GM23338 (cell line): ENCODE data around the gene DLK1. TPM values are rescaled to one million over a fixed set of nuclear protein-coding genes. Genes with fewer than 3 reads are reported as not detected.

Source experiments
- ATAC-seq: fragments of 200-7000 bp; cut with Tn5 transposase; 3 replicates; pipeline ENCODE4 v1.9.1; 2020
- DNase-seq: peaks from one replicate; pipeline ENCODE4 v3.0.0-alpha.2; 2015; ENCODE audit warnings: low spot score
- H2AFZ ChIP-seq: fragments of 200-600 bp; sonication (generic); 2 replicates; pipeline ENCODE4 v1.8.0; 2016; ENCODE audit warnings: antibody characterized with exemption, mild to moderate bottlenecking, moderate library complexity
- H3F3A ChIP-seq: fragments of 200-600 bp; sonication (generic); replicated peaks from 2 replicates; pipeline ENCODE4 v1.8.0; 2017; ENCODE audit warnings: antibody characterized with exemption, mixed run types, low read depth
- H3K27ac ChIP-seq: fragments of 200-600 bp; sonication (generic); 2 replicates; pipeline ENCODE4 v1.6.1; 2016; ENCODE audit warnings: low read depth
- H3K27me3 ChIP-seq: fragments of 200-600 bp; sonication (generic); 2 replicates; pipeline ENCODE4 v1.8.0; 2016; ENCODE audit warnings: mild to moderate bottlenecking, mixed run types, moderate library complexity; ENCODE audit not compliant: insufficient read depth
- H3K36me3 ChIP-seq: fragments of 200-600 bp; sonication (generic); 2 replicates; pipeline ENCODE4 v1.8.0; 2016; ENCODE audit warnings: mild to moderate bottlenecking; ENCODE audit not compliant: insufficient read depth
- H3K4me1 ChIP-seq: fragments of 200-600 bp; sonication (generic); 2 replicates; pipeline ENCODE4 v1.8.0; 2016; ENCODE audit warnings: mild to moderate bottlenecking, moderate library complexity; ENCODE audit not compliant: insufficient read depth
- H3K4me2 ChIP-seq: fragments of 200-600 bp; sonication (generic); 2 replicates; pipeline ENCODE4 v1.7.1; 2017; ENCODE audit warnings: mixed run types
- H3K4me3 ChIP-seq: fragments of 200-600 bp; sonication (generic); 2 replicates; pipeline ENCODE4 v1.6.1; 2016; ENCODE audit warnings: mixed run types
- H3K79me2 ChIP-seq: fragments of 200-600 bp; sonication (generic); replicated peaks from 2 replicates; pipeline ENCODE4 v1.8.0; 2017; ENCODE audit warnings: mild to moderate bottlenecking; ENCODE audit not compliant: insufficient read depth
- H3K9me2 ChIP-seq: fragments of 200-600 bp; sonication (generic); 2 replicates; pipeline ENCODE4 v1.8.0; 2017; ENCODE audit not compliant: insufficient read depth
- H4K20me1 ChIP-seq: fragments of 200-600 bp; sonication (generic); replicated peaks from 2 replicates; pipeline ENCODE4 v1.8.0; 2017; ENCODE audit warnings: mild to moderate bottlenecking; ENCODE audit not compliant: insufficient read depth
- H3K27ac Mint-ChIP-seq: 2 replicates; pipeline ENCODE4 v1.8.0; 2020; ENCODE audit warnings: inconsistent platforms, mild to moderate bottlenecking, moderate library complexity, mixed read lengths
- H3K27me3 Mint-ChIP-seq: 3 replicates; pipeline ENCODE4 v1.8.0; 2022; ENCODE audit warnings: low read depth, mild to moderate bottlenecking, moderate library complexity, mixed read lengths, inconsistent platforms; ENCODE audit not compliant: insufficient read depth, poor library complexity
- H3K36me3 Mint-ChIP-seq: 3 replicates; pipeline ENCODE4 v1.8.0; 2021; ENCODE audit warnings: low read depth, mild to moderate bottlenecking, inconsistent platforms, moderate library complexity, mixed read lengths
- H3K4me1 Mint-ChIP-seq: 3 replicates; pipeline ENCODE4 v1.8.0; 2020; ENCODE audit warnings: mild to moderate bottlenecking, inconsistent platforms, mixed read lengths
- H3K4me3 Mint-ChIP-seq: 3 replicates; pipeline ENCODE4 v1.8.0; 2021; ENCODE audit warnings: moderate library complexity, mild to moderate bottlenecking, inconsistent platforms, mixed read lengths
- H3K9me3 Mint-ChIP-seq: 3 replicates; pipeline ENCODE4 v1.8.0; 2020; ENCODE audit warnings: moderate library complexity, mild to moderate bottlenecking, inconsistent platforms, mixed read lengths
- CREB1 ChIP-seq: fragments of 250-450 bp; sonication (Bioruptor Pico); IDR thresholded peaks from 2 replicates; pipeline ENCODE4 v1.5.0; 2020; ENCODE audit warnings: low read depth, mild to moderate bottlenecking, moderate library complexity
- EZH2 ChIP-seq: fragments of 200-600 bp; sonication (generic); IDR thresholded peaks from one replicate; pipeline ENCODE4 v1.8.0; 2017; ENCODE audit warnings: antibody characterized with exemption, mild to moderate bottlenecking, low read depth; ENCODE audit not compliant: unreplicated experiment
- EZH2phosphoT487 ChIP-seq: fragments of 200-600 bp; sonication (generic); IDR thresholded peaks from one replicate; pipeline ENCODE4 v1.8.1; 2018; ENCODE audit warnings: antibody characterized with exemption; ENCODE audit not compliant: unreplicated experiment
- JUNB ChIP-seq: IDR thresholded peaks from one replicate; pipeline ENCODE4 v1.6.1; 2016; ENCODE audit warnings: antibody characterized with exemption; ENCODE audit not compliant: unreplicated experiment
- NANOG ChIP-seq: IDR thresholded peaks from 2 replicates; pipeline ENCODE4 v1.6.1; 2016; ENCODE audit warnings: antibody characterized with exemption, borderline replicate concordance
- POLR2AphosphoS5 ChIP-seq: IDR thresholded peaks from 2 replicates; pipeline ENCODE4 v1.6.1; 2016; ENCODE audit warnings: antibody characterized with exemption, low read depth
- STAT1 ChIP-seq: IDR thresholded peaks from one replicate; pipeline ENCODE4 v1.6.1; 2016; ENCODE audit warnings: antibody characterized with exemption; ENCODE audit not compliant: unreplicated experiment
- ZNF114 ChIP-seq: fragments of 250-450 bp; sonication (Bioruptor Pico); IDR thresholded peaks from 2 replicates; pipeline ENCODE4 v1.5.0; 2020; ENCODE audit warnings: mild to moderate bottlenecking, moderate library complexity
- ZNF331 ChIP-seq: fragments of 250-450 bp; sonication (Bioruptor Pico); IDR thresholded peaks from 2 replicates; pipeline ENCODE4 v1.5.0; 2020; ENCODE audit warnings: low read depth, mild to moderate bottlenecking, moderate library complexity
- polyA plus RNA-seq: library from polyadenylated mRNA; unstranded; fragments of >200 nt; fragmentation: Nextera tagmentation; extraction: Ambion mirVana; gene quantifications from 2 replicates; pipeline ENCODE4 v1.2.1, GENCODE V29; 2016
- total RNA-seq: library from RNA; depleted of rRNA; stranded (reverse); fragments of >200 nt; shearing (Covaris generic); gene quantifications from 2 replicates; pipeline ENCODE4 v1.2.3, GENCODE V29; 2014
- TF ChIP-seq, protein P1 (sequence below): IDR thresholded peaks from one replicate; pipeline ENCODE4 v1.6.1; 2018; ENCODE audit warnings: antibody characterized with exemption; ENCODE audit not compliant: unreplicated experiment
- TF ChIP-seq, protein P2 (sequence below), 2 experiments: fragments of 200-600 bp in 1 of 2; sonication (generic) in 1 of 2; conservative IDR thresholded peaks; 2 replicates each; pipeline versions ENCODE4 v1.5.1 to v1.6.1; 2016 to 2017; ENCODE audit warnings: antibody characterized with exemption in 2 of 2, low read depth in 2 of 2, mild to moderate bottlenecking in 2 of 2, moderate library complexity in 1 of 2
- TF ChIP-seq, protein P3 (sequence below): fragments of 250-450 bp; sonication (Bioruptor Pico); IDR thresholded peaks from 2 replicates; pipeline ENCODE4 v1.5.0; 2020; ENCODE audit warnings: mild to moderate bottlenecking, moderate library complexity
- TF ChIP-seq, protein P4 (sequence below): IDR thresholded peaks from 2 replicates; pipeline ENCODE4 v1.6.1; 2016; ENCODE audit warnings: antibody characterized with exemption

DLK1 gene
- total and polyA plus RNA-seq, 2 experiments from 2014 or later = 1.1 to 1.2 TPM

DNA sequence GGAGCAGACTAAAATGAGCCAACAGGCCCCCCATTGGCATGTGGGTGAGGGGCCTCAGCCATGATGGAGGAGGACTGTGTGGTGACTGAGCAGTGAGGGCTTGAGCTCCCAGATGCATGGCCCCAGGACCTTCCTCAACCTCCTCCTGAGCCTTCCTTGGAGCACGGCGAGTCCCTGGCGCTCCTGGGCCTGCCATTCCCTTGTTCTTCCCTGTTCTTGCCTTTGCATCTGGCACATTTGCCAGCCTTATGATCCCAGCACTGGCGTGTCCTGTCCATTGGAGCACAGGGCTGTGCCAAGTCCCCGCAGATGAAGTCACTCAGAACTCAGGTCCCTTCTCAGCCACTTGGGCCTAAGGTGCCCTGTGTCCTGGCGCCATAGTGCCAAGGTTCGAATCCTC lies 58.9 kb downstream of the DLK1 start:
- H3K36me3 ChIP-seq = no peaks in the 10 kb centered on the region
- H3K4me2 ChIP-seq = no peak overlapping the region
- no peak overlapping the region for H3K4me3 ChIP-seq
- H3K27ac ChIP-seq = no peak overlapping the region
- no peaks in the 10 kb centered on the region for H3K27me3 ChIP-seq
- no peaks in the 10 kb centered on the region for H3K9me2 ChIP-seq
- H2AFZ ChIP-seq = no peak overlapping the region
- Mint-ChIP-seq H3K27me3 (peaks cover 8% of the 10 kb centered on the region), H3K36me3 (no peaks in the 10 kb centered on the region), H3K4me1 (peaks cover 10% of the 10 kb centered on the region), H3K4me3 (no peak overlapping the region), H3K9me3 (no peaks in the 10 kb centered on the region; the same call in 2 of the 3 replicates), H3K27ac (no peak overlapping the region)
- H3K79me2 ChIP-seq = no peaks in the 10 kb centered on the region
- no peaks in the 10 kb centered on the region for H3F3A ChIP-seq
- ATAC-seq (no peak), DNase-seq (no peak)
- H3K4me1 ChIP-seq = no peaks in the 10 kb centered on the region
- no peaks in the 10 kb centered on the region for H4K20me1 ChIP-seq
- TF ChIP-seq ZNF114 (CRISPR knock-in tag) (no peak), JUNB (no peak), EZH2 (no peak), CREB1 (CRISPR knock-in tag) (no peak), ZNF331 (CRISPR knock-in tag) (no peak), NANOG (no peak), STAT1 (no peak), POLR2AphosphoS5 (no peak), EZH2phosphoT487 (no peak)
- TF ChIP-seq, protein P1, sequence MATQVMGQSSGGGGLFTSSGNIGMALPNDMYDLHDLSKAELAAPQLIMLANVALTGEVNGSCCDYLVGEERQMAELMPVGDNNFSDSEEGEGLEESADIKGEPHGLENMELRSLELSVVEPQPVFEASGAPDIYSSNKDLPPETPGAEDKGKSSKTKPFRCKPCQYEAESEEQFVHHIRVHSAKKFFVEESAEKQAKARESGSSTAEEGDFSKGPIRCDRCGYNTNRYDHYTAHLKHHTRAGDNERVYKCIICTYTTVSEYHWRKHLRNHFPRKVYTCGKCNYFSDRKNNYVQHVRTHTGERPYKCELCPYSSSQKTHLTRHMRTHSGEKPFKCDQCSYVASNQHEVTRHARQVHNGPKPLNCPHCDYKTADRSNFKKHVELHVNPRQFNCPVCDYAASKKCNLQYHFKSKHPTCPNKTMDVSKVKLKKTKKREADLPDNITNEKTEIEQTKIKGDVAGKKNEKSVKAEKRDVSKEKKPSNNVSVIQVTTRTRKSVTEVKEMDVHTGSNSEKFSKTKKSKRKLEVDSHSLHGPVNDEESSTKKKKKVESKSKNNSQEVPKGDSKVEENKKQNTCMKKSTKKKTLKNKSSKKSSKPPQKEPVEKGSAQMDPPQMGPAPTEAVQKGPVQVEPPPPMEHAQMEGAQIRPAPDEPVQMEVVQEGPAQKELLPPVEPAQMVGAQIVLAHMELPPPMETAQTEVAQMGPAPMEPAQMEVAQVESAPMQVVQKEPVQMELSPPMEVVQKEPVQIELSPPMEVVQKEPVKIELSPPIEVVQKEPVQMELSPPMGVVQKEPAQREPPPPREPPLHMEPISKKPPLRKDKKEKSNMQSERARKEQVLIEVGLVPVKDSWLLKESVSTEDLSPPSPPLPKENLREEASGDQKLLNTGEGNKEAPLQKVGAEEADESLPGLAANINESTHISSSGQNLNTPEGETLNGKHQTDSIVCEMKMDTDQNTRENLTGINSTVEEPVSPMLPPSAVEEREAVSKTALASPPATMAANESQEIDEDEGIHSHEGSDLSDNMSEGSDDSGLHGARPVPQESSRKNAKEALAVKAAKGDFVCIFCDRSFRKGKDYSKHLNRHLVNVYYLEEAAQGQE = no peak
- TF ChIP-seq, protein P2, sequence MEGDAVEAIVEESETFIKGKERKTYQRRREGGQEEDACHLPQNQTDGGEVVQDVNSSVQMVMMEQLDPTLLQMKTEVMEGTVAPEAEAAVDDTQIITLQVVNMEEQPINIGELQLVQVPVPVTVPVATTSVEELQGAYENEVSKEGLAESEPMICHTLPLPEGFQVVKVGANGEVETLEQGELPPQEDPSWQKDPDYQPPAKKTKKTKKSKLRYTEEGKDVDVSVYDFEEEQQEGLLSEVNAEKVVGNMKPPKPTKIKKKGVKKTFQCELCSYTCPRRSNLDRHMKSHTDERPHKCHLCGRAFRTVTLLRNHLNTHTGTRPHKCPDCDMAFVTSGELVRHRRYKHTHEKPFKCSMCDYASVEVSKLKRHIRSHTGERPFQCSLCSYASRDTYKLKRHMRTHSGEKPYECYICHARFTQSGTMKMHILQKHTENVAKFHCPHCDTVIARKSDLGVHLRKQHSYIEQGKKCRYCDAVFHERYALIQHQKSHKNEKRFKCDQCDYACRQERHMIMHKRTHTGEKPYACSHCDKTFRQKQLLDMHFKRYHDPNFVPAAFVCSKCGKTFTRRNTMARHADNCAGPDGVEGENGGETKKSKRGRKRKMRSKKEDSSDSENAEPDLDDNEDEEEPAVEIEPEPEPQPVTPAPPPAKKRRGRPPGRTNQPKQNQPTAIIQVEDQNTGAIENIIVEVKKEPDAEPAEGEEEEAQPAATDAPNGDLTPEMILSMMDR (conservative IDR thresholded peaks at IDR 0.05; ENCODE audit: low read depth in 2 of 2) = no peak
- TF ChIP-seq, protein P3, sequence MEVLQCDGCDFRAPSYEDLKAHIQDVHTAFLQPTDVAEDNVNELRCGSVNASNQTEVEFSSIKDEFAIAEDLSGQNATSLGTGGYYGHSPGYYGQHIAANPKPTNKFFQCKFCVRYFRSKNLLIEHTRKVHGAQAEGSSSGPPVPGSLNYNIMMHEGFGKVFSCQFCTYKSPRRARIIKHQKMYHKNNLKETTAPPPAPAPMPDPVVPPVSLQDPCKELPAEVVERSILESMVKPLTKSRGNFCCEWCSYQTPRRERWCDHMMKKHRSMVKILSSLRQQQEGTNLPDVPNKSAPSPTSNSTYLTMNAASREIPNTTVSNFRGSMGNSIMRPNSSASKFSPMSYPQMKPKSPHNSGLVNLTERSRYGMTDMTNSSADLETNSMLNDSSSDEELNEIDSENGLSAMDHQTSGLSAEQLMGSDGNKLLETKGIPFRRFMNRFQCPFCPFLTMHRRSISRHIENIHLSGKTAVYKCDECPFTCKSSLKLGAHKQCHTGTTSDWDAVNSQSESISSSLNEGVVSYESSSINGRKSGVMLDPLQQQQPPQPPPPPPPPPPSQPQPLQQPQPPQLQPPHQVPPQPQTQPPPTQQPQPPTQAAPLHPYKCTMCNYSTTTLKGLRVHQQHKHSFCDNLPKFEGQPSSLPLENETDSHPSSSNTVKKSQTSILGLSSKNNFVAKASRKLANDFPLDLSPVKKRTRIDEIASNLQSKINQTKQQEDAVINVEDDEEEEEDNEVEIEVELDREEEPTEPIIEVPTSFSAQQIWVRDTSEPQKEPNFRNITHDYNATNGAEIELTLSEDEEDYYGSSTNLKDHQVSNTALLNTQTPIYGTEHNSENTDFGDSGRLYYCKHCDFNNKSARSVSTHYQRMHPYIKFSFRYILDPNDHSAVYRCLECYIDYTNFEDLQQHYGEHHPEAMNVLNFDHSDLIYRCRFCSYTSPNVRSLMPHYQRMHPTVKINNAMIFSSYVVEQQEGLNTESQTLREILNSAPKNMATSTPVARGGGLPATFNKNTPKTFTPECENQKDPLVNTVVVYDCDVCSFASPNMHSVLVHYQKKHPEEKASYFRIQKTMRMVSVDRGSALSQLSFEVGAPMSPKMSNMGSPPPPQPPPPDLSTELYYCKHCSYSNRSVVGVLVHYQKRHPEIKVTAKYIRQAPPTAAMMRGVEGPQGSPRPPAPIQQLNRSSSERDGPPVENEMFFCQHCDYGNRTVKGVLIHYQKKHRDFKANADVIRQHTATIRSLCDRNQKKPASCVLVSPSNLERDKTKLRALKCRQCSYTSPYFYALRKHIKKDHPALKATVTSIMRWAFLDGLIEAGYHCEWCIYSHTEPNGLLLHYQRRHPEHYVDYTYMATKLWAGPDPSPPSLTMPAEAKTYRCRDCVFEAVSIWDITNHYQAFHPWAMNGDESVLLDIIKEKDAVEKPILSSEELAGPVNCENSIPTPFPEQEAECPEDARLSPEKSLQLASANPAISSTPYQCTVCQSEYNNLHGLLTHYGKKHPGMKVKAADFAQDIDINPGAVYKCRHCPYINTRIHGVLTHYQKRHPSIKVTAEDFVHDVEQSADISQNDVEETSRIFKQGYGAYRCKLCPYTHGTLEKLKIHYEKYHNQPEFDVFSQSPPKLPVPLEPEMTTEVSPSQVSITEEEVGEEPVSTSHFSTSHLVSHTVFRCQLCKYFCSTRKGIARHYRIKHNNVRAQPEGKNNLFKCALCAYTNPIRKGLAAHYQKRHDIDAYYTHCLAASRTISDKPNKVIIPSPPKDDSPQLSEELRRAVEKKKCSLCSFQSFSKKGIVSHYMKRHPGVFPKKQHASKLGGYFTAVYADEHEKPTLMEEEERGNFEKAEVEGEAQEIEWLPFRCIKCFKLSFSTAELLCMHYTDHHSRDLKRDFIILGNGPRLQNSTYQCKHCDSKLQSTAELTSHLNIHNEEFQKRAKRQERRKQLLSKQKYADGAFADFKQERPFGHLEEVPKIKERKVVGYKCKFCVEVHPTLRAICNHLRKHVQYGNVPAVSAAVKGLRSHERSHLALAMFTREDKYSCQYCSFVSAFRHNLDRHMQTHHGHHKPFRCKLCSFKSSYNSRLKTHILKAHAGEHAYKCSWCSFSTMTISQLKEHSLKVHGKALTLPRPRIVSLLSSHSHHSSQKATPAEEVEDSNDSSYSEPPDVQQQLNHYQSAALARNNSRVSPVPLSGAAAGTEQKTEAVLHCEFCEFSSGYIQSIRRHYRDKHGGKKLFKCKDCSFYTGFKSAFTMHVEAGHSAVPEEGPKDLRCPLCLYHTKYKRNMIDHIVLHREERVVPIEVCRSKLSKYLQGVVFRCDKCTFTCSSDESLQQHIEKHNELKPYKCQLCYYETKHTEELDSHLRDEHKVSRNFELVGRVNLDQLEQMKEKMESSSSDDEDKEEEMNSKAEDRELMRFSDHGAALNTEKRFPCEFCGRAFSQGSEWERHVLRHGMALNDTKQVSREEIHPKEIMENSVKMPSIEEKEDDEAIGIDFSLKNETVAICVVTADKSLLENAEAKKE (CRISPR knock-in tag) = no peak
- TF ChIP-seq, protein P4, sequence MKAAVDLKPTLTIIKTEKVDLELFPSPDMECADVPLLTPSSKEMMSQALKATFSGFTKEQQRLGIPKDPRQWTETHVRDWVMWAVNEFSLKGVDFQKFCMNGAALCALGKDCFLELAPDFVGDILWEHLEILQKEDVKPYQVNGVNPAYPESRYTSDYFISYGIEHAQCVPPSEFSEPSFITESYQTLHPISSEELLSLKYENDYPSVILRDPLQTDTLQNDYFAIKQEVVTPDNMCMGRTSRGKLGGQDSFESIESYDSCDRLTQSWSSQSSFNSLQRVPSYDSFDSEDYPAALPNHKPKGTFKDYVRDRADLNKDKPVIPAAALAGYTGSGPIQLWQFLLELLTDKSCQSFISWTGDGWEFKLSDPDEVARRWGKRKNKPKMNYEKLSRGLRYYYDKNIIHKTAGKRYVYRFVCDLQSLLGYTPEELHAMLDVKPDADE = no peak
